Cortex of kidney (tissue), 1 donor: ENCODE data around the gene TRIM27.
"Not testable (repeated sequence)": the region's sequence is repeated elsewhere in the genome, so short reads cannot be mapped to it uniquely, and the experiment has no call there.

ENCODE experiments used
- DNase-seq: peaks from one replicate; lab custom pipeline; 2025; lab: John Stamatoyannopoulos, UW

Gene TRIM27

GRCh38 chr6:28941684-28942448 lies 18.1 kb upstream of the TRIM27 start:
- no peak for DNase-seq

GRCh38 chr6:28940858-28941683 lies 17.3 kb upstream of the TRIM27 start:
- no peak for DNase-seq

- no peak for DNase-seq
Observed at GRCh38 chr6:28940294-28940857, 16.6 kb upstream of the TRIM27 start.

- DNase-seq = no peak
Observed at GRCh38 chr6:28933069-28933468, 9.3 kb upstream of the TRIM27 start.

GRCh38 chr6:28929887-28930620 lies 6.3 kb upstream of the TRIM27 start:
- no peak for DNase-seq

- not testable (repeated sequence) for DNase-seq
Observed at GRCh38 chr6:28929339-28929738, 5.6 kb upstream of the TRIM27 start.

- DNase-seq = no peak
Observed at GRCh38 chr6:28927846-28928245, 4.1 kb upstream of the TRIM27 start.

- no peak for DNase-seq
Observed at GRCh38 chr6:28922821-28923317, 916 bp downstream of the TRIM27 start.

- DNase-seq = no peak
Observed at GRCh38 chr6:28922004-28922820, 1.6 kb downstream of the TRIM27 start.

- no peak for DNase-seq
Observed at GRCh38 chr6:28920281-28920680, 3.5 kb downstream of the TRIM27 start.

- DNase-seq = no peak
Observed at GRCh38 chr6:28914941-28915340, 8.8 kb downstream of the TRIM27 start.

GRCh38 chr6:28910901-28911690 lies 12.7 kb downstream of the TRIM27 start:
- no peak for DNase-seq

GRCh38 chr6:28907394-28907793 lies 16.4 kb downstream of the TRIM27 start:
- DNase-seq = no peak

GRCh38 chr6:28906669-28907068 lies 17.1 kb downstream of the TRIM27 start:
- no peak for DNase-seq

GRCh38 chr6:28903686-28904085 lies 20.1 kb downstream of the TRIM27 start:
- DNase-seq = no peak

GRCh38 chr6:28901831-28902230 lies 22.0 kb downstream of the TRIM27 start:
- no peak for DNase-seq

GRCh38 chr6:28900577-28901256 lies 23.1 kb downstream of the TRIM27 start:
- DNase-seq = no peak

- no peak for DNase-seq
Observed at GRCh38 chr6:28898710-28898965, 25.1 kb downstream of the TRIM27 start.

- DNase-seq = no peak
Observed at GRCh38 chr6:28897369-28897745, 26.4 kb downstream of the TRIM27 start.
